Activated naive CD4-positive, alpha-beta T cell treated with anti-CD3 and anti-CD28 coated beads, Interleukin-2, amount 50 U/mL, for 72 hours (primary cell): Measurements from ENCODE around the gene CCDC69. TPM values are rescaled to one million over a fixed set of nuclear protein-coding genes. Genes with fewer than 3 reads are reported as not detected.

Experiments used
- ATAC-seq, 2 donors: fragments of 150-1000 bp; cut with Tn5 transposase; 2 replicates each; pipeline ENCODE4 v1.10.0; 2021; ENCODE audit warnings: mild to moderate bottlenecking in 2 of 2, moderate library complexity in 2 of 2
- DNase-seq, 2 donors: peaks; one replicate each; pipeline ENCODE4 v3.0.0; 2021 to 2022; ENCODE audit warnings: low spot score in 2 of 2
- H3K27ac Mint-ChIP-seq, 2 donors: one replicate each; pipeline ENCODE4 v1.8.0; 2022; ENCODE audit warnings: mild to moderate bottlenecking in 2 of 2, mixed read lengths in 2 of 2
- H3K36me3 Mint-ChIP-seq, 2 donors: one replicate each; pipeline ENCODE4 v1.8.0; 2022; ENCODE audit warnings: mixed read lengths in 2 of 2
- H3K9me3 Mint-ChIP-seq, 2 donors: one replicate each; pipeline ENCODE4 v1.8.0; 2022; ENCODE audit warnings: mixed read lengths in 2 of 2
- total RNA-seq, 2 donors: library from RNA; stranded (reverse); gene quantifications; one replicate each; pipeline ENCODE4 v1.2.3, GENCODE V29; 2022

The CCDC69 gene
- total RNA-seq, 2 donors from 2014 or later = 21.0 to 23.8 TPM

DNA sequence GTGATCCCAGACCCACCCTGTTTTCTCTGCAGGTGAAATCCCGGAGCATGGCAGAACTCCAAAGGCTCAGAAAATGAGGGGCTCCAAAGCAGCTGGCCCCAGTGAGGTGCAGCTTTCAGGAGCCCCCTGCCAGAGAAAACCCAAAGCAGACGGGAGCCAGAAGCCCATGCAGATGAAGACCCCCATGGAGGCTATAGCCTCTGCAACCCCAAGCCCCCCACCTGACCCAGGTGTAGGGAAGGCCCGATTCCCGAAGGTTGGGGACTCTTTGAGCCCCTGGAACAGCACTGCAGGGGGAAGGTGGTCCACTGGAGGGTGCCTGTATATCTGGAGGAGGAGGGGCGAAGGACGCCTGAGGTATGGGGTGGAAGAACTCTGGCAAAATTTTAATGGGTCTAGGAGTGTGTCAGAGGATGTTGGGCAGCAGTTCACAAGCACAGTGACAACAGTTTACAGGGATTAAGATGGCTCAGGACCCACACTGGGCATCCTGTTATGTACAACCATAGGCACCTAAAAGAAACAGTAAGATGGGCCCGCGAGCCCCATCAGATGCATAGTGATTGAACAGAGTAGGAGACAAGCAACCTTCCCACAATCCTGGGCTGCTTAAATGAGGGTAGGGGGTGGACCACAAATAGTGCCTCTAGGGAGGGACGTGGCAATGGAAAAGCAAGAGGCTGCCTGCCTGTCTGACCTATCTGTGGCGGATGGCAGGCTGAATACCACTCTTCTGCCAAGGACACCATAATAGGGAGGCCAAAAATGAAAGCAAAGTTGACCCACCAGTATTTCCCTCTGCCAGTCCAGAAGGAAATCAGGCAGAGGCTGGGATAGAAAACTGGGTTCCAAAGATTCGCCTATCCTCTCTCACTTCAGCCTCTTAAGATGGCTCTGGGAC lies 49.9 kb downstream of the CCDC69 start:
- Mint-ChIP-seq H3K36me3 (peaks cover 0 to 4% of the 10 kb centered on the region in 2 donors), H3K27ac (no peak overlapping the region), H3K9me3 (peaks cover 0 to 4% of the 10 kb centered on the region in 2 donors)
- no peak for DNase-seq
- ATAC-seq = no peak

DNA sequence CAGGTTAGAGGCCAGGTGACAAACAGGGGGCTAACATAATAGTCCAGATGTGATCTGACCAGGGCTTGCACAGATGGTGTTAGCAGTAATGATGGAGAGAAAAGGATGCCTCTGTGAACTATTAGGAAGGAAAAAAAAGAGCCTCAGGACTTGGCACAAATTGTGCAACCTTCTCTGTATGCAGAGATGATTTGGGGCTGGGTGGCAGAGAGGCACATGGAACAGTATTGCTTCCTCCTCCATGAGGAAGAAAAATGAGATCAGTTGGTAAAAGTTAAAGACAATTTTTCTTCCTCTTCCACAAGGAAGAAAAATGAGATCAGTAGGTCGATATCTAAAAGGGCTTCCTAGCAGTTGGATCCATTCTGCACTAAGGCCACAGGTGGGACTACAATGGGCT lies 52.4 kb downstream of the CCDC69 start:
- H3K9me3 Mint-ChIP-seq = no peaks in the 10 kb centered on the region
- H3K27ac Mint-ChIP-seq = peak overlapping the region in 1 of 2 donors; percentile 25
- DNase-seq (peak in 1 of 2 donors; percentile 18), ATAC-seq (no peak)
- no peaks in the 10 kb centered on the region for H3K36me3 Mint-ChIP-seq

DNA sequence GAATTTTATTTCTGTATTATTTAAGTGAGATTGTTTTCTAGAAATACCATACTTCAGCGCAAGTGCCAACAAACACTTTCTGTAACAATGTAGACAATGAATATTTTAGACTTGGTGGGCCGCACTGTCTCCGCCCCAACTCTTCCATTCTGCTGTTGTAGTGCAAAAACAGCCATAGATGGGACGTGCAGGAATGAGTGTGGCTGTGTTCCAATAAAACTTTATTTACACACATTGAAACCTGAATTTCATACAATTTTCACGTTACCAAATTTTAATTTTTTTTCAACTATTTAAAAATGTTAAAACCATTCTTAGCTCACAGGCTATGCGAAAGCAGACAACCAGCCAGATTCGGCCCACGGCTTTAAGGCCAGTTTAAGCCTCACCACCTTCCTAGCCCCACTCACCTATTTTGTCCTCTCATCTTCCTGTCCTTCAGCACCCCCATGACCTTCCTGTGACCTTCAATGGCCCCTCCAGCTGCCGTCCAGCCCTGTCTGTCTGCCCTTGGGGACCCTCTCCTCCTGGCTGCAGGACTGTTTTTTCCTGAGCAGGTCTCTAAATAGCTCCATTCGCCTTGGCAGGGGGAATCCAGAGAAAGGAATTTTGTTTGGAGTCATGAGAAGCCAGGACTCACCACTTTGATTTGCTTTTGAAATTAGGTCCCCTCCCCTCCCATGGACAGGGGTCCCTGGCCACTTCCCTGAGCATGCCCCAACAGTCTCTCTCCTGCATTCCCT lies 55.1 kb downstream of the CCDC69 start:
- no peaks in the 10 kb centered on the region for H3K36me3 Mint-ChIP-seq
- H3K9me3 Mint-ChIP-seq = no peaks in the 10 kb centered on the region
- no peak for ATAC-seq
- DNase-seq = peak in 1 of 2 donors; percentile 3
- no peak overlapping the region for H3K27ac Mint-ChIP-seq

DNA sequence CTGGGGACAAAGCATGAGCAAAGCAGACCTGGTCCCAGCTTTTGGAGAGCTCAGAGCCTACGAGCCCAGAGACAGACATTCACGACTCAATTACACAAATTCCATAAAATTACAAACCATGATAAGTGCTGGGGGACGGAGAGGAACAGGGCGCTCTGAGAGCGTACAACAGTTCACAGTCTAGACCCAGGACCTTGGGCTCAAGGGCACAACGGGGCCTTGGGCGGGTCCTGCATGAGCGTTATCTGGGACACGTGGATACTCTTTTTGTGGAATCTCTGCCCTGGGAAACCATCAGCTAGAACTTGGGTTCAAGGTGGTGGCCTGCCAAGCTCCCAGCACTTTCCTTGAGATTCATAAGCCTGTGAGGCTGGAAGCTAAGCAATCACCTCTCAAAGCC lies 56.9 kb downstream of the CCDC69 start:
- H3K9me3 Mint-ChIP-seq = no peaks in the 10 kb centered on the region
- no peak for ATAC-seq
- no peak overlapping the region for H3K27ac Mint-ChIP-seq
- DNase-seq = peak in 1 of 2 donors; percentile 21
- H3K36me3 Mint-ChIP-seq = no peaks in the 10 kb centered on the region

DNA sequence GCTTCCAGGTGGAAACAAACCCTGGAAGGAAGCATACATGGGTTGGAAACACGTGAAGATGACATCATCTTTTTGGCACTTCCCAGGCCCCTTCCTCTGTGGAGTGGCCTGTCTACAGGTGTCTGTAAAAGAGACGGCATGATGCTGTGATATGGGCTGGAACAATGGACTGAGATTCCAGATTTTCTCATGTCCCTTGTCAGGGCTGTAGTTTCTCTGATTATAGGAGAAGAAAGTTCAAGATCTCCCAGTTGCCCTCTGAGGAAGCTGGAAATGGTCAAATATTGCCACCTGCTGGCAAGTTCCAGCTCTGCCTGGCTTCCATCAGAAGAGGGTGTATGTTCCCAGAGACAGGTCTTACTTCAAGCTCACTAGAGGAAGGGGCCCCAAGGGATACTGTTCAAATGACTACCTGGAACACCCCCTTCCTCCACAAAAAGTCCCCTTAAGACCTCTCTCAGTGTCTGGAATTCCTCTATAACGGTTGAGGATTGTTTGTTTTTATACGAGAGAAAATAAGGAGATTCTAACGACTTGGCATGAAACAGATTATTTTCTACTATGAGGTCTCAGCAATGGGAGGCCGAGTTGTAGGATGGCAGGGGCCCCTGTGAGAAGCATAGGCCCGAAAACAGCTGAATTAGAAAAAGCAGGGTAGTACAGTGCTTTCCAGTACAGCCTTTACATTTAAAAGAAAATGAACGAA lies 59.1 kb downstream of the CCDC69 start:
- peak; percentile 97 to 99 for ATAC-seq
- no peak overlapping the region for H3K27ac Mint-ChIP-seq

DNA sequence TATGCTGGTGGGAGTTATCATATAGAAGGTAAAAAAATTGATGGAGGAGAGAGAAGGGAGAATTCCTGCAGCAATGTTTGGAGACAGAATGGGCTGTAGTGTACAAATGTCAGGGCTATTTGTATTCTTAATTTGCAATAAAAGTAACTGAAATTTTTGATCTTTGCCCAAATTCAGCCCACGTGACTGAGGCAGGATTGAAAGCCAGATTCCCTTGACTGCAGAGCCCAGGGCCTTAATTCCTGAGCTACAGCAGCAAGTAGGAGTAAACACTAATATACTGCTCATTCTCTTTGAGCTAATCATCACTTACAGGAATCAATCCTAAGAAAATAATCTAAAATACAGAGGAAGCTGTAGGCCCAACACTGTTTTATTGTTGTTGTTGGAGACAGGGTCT lies 61.1 kb downstream of the CCDC69 start:
- no peaks in the 10 kb centered on the region for H3K9me3 Mint-ChIP-seq
- DNase-seq (no peak), ATAC-seq (no peak)
- H3K36me3 Mint-ChIP-seq = no peaks in the 10 kb centered on the region
- no peak overlapping the region for H3K27ac Mint-ChIP-seq

More for the DNA sequence above, 59.1 kb downstream of the CCDC69 start:
- H3K9me3 Mint-ChIP-seq = no peaks in the 10 kb centered on the region
- peak; percentile 78 to 83 for DNase-seq
- H3K36me3 Mint-ChIP-seq = no peaks in the 10 kb centered on the region

DNA sequence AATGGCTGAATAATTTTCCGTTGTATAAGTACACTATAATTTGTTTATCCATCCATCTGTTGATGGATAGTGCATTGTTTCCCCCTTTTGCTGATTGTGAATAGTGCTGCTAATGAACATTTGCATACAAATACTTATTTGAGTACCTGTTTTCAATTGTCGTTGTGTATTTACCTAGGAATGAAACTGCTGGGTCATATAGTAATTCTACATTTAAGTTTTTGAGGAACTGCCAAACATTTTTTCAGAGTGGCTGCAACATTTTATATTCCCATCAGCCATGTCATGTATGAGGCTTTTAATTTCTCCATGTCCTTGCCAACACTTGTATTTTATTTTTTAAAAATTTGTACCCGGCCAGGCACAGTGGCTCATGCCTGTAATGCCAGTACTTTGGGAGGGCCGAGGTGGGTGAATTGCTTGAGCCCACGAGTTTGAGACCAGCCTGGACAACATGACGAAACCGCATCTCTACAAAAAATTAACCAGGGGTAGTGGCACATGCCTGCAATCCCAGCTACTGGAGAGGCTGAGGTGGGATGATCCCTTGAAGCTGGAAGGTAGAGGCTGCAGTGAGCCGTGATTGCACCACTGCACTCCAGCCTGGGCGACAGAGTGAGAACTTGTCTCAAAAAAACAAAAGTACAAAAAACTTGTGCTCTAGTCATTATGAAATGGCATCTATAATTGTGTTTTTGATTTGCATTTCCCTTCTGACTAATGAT lies 64.1 kb downstream of the CCDC69 start:
- no peak overlapping the region for H3K27ac Mint-ChIP-seq
- H3K9me3 Mint-ChIP-seq = no peaks in the 10 kb centered on the region
- no peak for DNase-seq
- peaks cover 4 to 21% of the 10 kb centered on the region in 2 donors for H3K36me3 Mint-ChIP-seq
- no peak for ATAC-seq

DNA sequence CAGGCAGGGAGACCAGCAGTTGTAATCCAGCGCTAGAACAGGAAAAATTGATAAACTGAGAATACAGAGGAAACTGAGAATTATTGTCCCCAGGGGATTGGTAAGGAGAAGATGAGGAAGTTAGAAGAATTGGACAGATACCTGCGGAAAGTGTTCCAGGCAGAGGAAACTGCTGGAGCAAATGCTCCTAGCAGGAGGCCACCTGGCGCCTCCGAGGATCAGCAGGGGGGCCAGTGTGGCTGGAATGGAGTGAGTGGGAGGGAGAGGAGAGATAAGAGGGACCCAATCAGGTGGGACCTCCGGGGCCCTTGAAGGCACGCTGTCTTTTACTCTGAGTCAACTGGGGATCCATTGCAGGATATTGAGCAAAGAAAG lies 65.6 kb downstream of the CCDC69 start:
- Mint-ChIP-seq H3K27ac (peak overlapping the region; percentile 86 to 88), H3K9me3 (no peaks in the 10 kb centered on the region), H3K36me3 (peaks cover 11 to 21% of the 10 kb centered on the region in 2 donors)
- ATAC-seq (no peak), DNase-seq (no peak)

DNA sequence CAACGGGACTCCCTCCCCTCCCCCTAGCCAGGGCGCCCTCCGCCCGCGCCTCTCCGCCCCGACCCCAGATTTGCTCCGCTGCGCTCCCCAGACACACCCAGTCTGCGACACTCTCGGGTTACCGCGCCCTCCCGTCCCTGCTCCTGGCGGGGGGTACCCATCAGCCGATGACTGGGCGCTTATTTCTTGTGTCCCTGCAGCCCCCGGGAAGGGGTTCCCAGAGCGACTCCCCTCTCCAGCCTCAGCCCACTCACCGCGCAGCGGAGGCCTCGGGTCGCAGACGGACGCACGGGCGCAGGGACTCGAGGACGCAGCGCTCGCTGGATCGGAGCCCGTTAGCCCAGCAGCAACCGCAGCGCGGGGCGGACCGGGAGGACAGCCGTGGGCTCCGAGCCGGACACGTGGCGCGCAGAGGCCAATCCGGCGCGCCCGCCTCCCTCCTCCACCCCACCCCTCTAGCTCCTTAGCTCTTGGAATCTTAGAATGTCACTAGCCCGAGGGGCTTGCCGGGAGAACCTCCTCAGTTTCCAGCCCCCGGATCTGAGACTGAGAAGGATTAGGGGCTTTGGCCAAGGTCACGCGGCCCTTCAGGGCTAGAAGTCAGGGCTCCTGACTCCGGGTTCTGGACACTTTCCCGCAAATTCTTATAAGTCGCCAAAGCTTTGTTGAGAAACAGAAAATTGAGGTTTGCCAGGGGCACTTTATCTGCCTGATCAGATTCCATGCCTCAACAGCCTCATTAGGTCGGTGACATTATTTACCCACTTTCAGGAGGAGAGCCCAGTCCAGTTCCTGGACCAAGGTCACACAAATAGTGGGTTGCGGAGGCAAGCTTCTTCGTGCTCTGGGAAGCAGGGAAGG lies 66.2 kb downstream of the CCDC69 start, which contains the start of gene ANXA6:
Gene ANXA6, minus strand, starts transcription at position 354 of the 861 bp plus-strand sequence. CDS start 9,878 bp downstream, outside the sequence.
- DNase-seq = peak; percentile 64 to 82
- H3K27ac Mint-ChIP-seq = peak within 1 kb of the TSS; percentile 86 to 90
- peak; percentile 72 to 82 for ATAC-seq

DNA sequence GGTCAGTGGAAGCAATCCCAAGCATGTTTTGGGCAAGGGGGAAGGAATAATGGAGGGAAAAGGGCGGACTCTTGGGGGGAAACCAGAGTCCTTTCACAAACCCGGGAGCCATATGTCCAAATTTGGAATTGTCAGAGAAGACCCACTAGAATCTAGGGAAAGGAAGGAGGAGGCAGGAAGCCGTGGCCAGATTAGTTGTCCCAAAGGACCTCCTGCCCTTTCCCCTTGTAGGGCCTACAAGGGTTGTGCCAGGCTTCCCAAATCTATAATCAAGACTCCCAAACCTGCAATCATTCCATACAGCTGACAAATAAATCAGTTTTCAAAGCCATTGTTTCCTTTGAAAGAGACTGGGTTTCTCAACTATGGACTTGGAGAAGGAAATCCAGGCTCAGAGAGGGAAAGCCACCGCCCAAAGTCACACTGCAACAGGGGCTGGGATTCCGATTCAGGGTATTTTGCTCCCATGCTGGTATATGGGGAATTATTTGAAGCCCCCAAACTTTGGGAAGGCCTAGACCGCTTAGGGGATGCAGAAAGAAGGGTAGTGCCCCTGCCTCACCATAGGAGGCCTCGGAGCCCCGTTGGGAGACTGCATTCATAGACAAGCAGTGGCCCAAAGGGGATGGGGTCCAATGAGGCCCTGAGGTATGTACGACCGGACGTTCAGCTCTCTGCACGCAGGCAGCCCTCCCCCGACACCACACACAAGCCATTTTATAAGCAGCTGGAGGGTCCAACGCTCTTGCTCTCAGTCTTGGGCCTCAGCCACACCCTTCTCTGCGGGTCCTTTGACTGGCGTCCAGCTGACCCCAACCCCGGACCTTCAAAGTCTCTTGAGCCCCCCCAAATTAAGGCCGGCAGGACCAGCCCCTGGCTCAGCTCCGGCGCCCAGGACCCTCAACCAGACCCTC lies 67.1 kb downstream of the CCDC69 start:
- no peaks in the 10 kb centered on the region for H3K9me3 Mint-ChIP-seq
- DNase-seq (peak in 1 of 2 donors; percentile 37), ATAC-seq (peak; percentile 15 to 17)
- H3K27ac Mint-ChIP-seq = peak overlapping the region; percentile 86 to 90
- H3K36me3 Mint-ChIP-seq = peaks cover 11 to 21% of the 10 kb centered on the region in 2 donors

More for the DNA sequence above, 66.2 kb downstream of the CCDC69 start, which contains the start of gene ANXA6:
- H3K36me3 Mint-ChIP-seq = peaks cover 11 to 21% of the 10 kb centered on the region in 2 donors
- H3K9me3 Mint-ChIP-seq = no peaks in the 10 kb centered on the region

DNA sequence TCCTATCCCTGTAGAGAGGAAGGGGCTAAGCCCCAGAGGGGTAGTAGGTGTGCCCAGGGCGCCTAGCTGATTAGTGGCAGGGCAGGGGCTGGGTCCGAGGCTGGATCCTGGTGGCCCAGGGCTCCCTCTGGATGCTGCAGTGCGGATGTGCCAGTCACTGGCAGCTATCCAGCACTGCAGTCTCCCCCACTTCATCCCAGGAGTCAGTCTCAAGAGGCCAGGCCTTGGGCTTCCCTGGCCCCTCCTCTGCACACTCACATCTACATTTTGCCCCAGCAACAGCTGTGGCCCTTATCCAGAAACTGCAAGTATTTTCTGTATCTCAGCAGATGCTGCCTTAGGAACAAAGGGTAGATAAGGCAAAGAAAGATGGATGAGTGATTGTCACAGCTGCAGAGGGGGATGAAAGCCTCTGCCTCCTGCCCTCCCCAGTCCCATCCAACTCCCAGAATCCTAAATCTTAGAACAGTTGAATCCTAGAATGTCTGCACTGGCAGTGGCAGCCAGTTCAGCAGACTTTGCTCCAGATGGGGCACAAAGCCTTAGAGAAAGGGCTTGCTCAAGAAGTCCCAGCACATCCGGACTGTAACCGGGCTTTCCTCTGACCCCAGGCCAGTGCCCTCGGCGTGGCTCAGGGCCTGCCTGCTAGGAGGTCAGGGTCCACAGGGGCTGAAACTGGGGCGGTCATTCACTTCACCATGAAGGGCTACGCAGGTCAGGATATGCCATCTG lies 68.0 kb downstream of the CCDC69 start:
- peaks cover 11 to 21% of the 10 kb centered on the region in 2 donors for H3K36me3 Mint-ChIP-seq
- no peak for DNase-seq
- no peaks in the 10 kb centered on the region for H3K9me3 Mint-ChIP-seq
- ATAC-seq = peak in 1 of 2 donors; percentile 3
- H3K27ac Mint-ChIP-seq = peak overlapping the region; percentile 86 to 93

DNA sequence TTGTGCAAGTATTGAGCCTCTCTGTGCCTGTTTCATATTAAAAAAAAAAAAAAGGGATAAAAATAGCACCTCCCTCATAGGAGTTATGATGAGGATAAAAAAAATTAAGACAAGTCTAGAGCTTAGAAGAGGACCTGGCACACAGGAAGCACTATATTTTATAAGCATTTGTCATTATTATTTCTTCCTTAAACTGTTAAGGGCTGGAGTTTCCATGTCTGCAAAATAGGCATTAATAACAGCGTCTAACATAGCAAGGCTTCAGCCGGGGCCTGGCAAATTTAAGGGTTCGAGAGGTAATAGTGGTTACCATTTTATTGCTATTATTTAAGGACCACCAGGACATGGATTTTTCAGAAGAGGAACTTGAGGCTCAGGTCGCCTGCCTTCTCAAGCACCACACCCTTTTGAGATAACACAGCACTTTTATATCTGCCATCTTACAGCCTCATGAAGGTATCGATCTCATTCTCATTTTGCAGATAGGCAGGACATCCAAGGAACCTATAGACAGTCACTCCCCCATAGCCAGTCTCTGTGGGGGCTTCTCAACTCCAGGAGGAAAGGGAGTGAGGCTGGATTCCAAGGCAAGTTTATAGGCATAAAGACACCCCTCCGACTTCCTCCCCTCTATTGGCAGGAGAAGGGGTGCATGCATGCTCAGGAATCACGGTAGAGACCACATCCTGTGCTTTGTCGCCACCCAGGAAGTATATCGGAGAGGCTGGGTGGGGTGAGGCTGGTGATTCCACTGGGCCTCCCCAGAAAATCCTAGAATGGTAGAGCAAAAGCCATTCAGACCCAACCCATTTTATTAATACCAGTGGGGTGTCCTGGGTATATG lies 68.7 kb downstream of the CCDC69 start:
- DNase-seq (peak in 1 of 2 donors; percentile 39), ATAC-seq (peak in 1 of 2 donors; percentile 11)
- peaks cover 11 to 21% of the 10 kb centered on the region in 2 donors for H3K36me3 Mint-ChIP-seq
- no peaks in the 10 kb centered on the region for H3K9me3 Mint-ChIP-seq
- peak overlapping the region; percentile 86 to 97 for H3K27ac Mint-ChIP-seq

DNA sequence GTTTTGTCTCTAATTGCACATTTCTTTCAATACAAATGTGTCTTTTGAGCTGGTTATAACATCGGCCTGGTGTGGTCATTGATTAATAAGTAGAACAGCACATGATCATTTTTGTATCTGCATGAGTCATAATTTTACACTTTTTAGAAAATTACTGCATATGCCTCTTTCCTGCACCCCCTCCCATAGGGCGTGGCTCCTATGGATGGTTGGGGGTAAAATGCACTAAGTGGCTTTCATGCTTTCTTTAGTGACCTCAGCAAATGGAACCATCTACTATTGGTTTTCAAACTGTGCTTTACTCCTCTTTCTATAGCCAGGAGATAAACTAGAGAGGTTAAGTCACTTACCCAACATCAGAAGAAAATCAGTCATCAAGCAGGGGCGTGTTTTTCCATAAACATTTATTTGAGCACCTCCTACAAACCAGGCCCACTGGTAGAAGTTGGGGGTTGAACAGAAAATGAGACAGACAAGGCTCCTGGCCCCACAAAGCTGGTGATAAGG lies 70.1 kb downstream of the CCDC69 start:
- ATAC-seq (peak; percentile 2 to 39), DNase-seq (peak in 1 of 2 donors; percentile 47)
- Mint-ChIP-seq H3K27ac (peak overlapping the region; percentile 86 to 99), H3K36me3 (peaks cover 15 to 21% of the 10 kb centered on the region in 2 donors), H3K9me3 (no peaks in the 10 kb centered on the region)
